Keratinocyte (primary cell): ENCODE results near the gene LEP. TPM values are rescaled to one million over a fixed set of nuclear protein-coding genes. Genes with fewer than 3 reads are reported as not detected.

Experiments used
- DNase-seq: peaks from one replicate; pipeline ENCODE4 v3.0.0-alpha.2; 2011; ENCODE audit warnings: low read depth, missing footprints, low spot score
- FAIRE-seq: peaks from 2 replicates; lab custom pipeline; 2011; peaks lifted over from hg19 to GRCh38; lab: Jason Lieb, UNC
- H2AFZ ChIP-seq: 2 replicates; pipeline ENCODE4 v1.6.0; 2012; ENCODE audit warnings: low read length, control low read depth, inconsistent platforms; ENCODE audit not compliant: control insufficient read depth
- H3K27ac ChIP-seq: 2 replicates; pipeline ENCODE4 v1.5.1; 2011; ENCODE audit warnings: low read length; ENCODE audit not compliant: control insufficient read depth, insufficient read depth
- H3K27me3 ChIP-seq: 3 replicates; pipeline ENCODE4 v1.6.0; 2011; ENCODE audit warnings: low read length; ENCODE audit not compliant: control insufficient read depth, insufficient read depth; ENCODE audit errors: extremely low read depth
- H3K36me3 ChIP-seq, 2 experiments: 2 replicates in 1 of 2; 3 replicates in 1 of 2; pipeline ENCODE4 v1.5.1; 2011; ENCODE audit warnings: low read length in 2 of 2, mild to moderate bottlenecking in 1 of 2; ENCODE audit not compliant: control insufficient read depth in 2 of 2, insufficient read depth in 2 of 2; ENCODE audit errors: extremely low read depth in 1 of 2
- H3K4me1 ChIP-seq: 3 replicates; pipeline ENCODE4 v1.5.1; 2011; ENCODE audit warnings: low read length; ENCODE audit not compliant: control insufficient read depth, insufficient read depth; ENCODE audit errors: extremely low read depth
- H3K4me2 ChIP-seq: 3 replicates; pipeline ENCODE4 v1.6.0; 2011; ENCODE audit warnings: low read depth, low read length; ENCODE audit not compliant: control insufficient read depth, insufficient read depth; ENCODE audit errors: extremely low read depth
- H3K4me3 ChIP-seq, 3 experiments: fragments of 200-600 bp in 1 of 3; sonication (generic) in 1 of 3; 2 replicates in 2 of 3; 3 replicates in 1 of 3; pipeline ENCODE4 v1.5.1; 2011 to 2016; ENCODE audit warnings: low read length in 3 of 3, mild to moderate bottlenecking in 3 of 3, control low read depth in 2 of 3, inconsistent platforms in 1 of 3, low read depth in 1 of 3, mixed read lengths in 1 of 3, mixed run types in 1 of 3, moderate library complexity in 1 of 3; ENCODE audit not compliant: control insufficient read depth in 2 of 3, insufficient read depth in 2 of 3; ENCODE audit errors: extremely low read depth in 1 of 3
- H3K79me2 ChIP-seq: 2 replicates; pipeline ENCODE4 v1.6.0; 2012; ENCODE audit warnings: low read length; ENCODE audit not compliant: control insufficient read depth, insufficient read depth
- H3K9ac ChIP-seq: 3 replicates; pipeline ENCODE4 v1.6.0; 2011; ENCODE audit warnings: low read length; ENCODE audit not compliant: control insufficient read depth, insufficient read depth; ENCODE audit errors: extremely low read depth
- H3K9me1 ChIP-seq: 3 replicates; pipeline ENCODE4 v1.6.0; 2011; ENCODE audit warnings: low read length; ENCODE audit not compliant: control insufficient read depth, insufficient read depth; ENCODE audit errors: extremely low read depth
- H3K9me3 ChIP-seq: 2 replicates; pipeline ENCODE4 v1.5.1; 2012; ENCODE audit warnings: low read depth, low read length; ENCODE audit not compliant: control insufficient read depth
- H4K20me1 ChIP-seq: 3 replicates; pipeline ENCODE4 v1.6.0; 2011; ENCODE audit warnings: low read length; ENCODE audit not compliant: control insufficient read depth, insufficient read depth; ENCODE audit errors: extremely low read depth
- EZH2 ChIP-seq: IDR thresholded peaks from one replicate; pipeline ENCODE4 v1.6.1; 2012; ENCODE audit warnings: inconsistent platforms, mild to moderate bottlenecking, low read length, moderate library complexity
- dilution Hi-C: fragments of 300-500 bp; cut with MboI; formaldehyde crosslinking; loops from one replicate; pipeline ENCODE4 v1.7.0; 2020; ENCODE audit warnings: low sequenced_read_pairs; ENCODE audit not compliant: extremely low pct_ligation_motif_present
- polyA minus RNA-seq, 3 experiments: library from RNA; depleted of rRNA, polyadenylated mRNA; stranded (reverse); fragments of >200 nt; gene quantifications; 1 replicate in 1 of 3; 2 replicates in 1 of 3; 3 replicates in 1 of 3; pipeline ENCODE4 v1.2.3, GENCODE V29; 2011
- polyA plus RNA-seq, 5 experiments: library from polyadenylated mRNA; depleted of rRNA in 3 of 5; stranded (reverse) in 3 of 5; stranded (forward) in 1 of 5; unstranded in 1 of 5; fragments of >200 nt; gene quantifications; 1 replicate in 1 of 5; 2 replicates in 3 of 5; 3 replicates in 1 of 5; pipeline versions ENCODE4 v1.2.1 to v1.2.3, GENCODE V29; 2011 to 2012; ENCODE audit warnings: missing spikeins in 2 of 5, low read depth in 1 of 5, low replicate concordance in 1 of 5
- TF ChIP-seq, protein P1 (sequence below), 3 experiments: IDR thresholded peaks in 1 of 3; conservative IDR thresholded peaks in 1 of 3; optimal IDR thresholded peaks in 1 of 3; 2 replicates in 2 of 3; 3 replicates in 1 of 3; pipeline versions ENCODE3 to v1.5.1; 2011; ENCODE audit warnings: low read length in 3 of 3, mild to moderate bottlenecking in 3 of 3, moderate library complexity in 2 of 3, control low read depth in 1 of 3, inconsistent platforms in 1 of 3; ENCODE audit not compliant: insufficient read depth in 2 of 3; ENCODE audit errors: extremely low read depth in 1 of 3

The LEP gene
- polyA plus RNA-seq: 0.10 to 0.50 TPM in 2 of 3 replicates, not detected in the other
- polyA plus RNA-seq (2011; ENCODE audit: low read depth): not detected
- 0.01 and 0.04 TPM in 2 replicates for polyA plus RNA-seq (2011; cell fraction: cytosol; rRNA removed)
- polyA plus RNA-seq (2011; cell fraction: nucleus; rRNA removed): 0.03 TPM in 1 of 2 replicates, not detected in the other
- polyA plus RNA-seq (2012; ENCODE audit: low replicate concordance): 0.04 TPM in 1 of 2 replicates, not detected in the other
- 0.06 to 0.23 TPM in 2 of 3 replicates, not detected in the other for polyA minus RNA-seq
- polyA minus RNA-seq (2011; cell fraction: cytosol; rRNA and poly(A)+ RNA removed): not detected
- polyA minus RNA-seq (2011; cell fraction: nucleus; rRNA and poly(A)+ RNA removed): not detected in 2 replicates

DNA sequence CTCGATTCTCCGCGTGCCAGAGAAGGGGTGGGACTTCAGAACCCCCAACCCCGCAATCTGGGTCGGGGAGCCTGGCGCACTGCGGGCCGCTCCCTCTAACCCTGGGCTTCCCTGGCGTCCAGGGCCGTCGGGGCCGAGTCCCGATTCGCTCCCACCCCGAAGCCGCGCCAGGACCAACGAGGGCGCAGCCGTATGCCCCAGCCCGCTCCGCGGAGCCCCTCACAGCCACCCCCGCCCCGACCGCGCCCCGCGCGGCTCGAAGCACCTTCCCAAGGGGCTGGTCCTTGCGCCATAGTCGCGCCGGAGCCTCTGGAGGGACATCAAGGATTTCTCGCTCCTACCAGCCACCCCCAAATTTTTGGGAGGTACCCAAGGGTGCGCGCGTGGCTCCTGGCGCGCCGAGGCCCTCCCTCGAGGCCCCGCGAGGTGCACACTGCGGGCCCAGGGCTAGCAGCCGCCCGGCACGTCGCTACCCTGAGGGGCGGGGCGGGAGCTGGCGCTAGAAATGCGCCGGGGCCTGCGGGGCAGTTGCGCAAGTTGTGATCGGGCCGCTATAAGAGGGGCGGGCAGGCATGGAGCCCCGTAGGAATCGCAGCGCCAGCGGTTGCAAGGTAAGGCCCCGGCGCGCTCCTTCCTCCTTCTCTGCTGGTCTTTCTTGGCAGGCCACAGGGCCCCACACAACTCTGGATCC is at the start of gene LEP:
Gene LEP (plus strand): TSS at position 583 of the 691 bp plus-strand sequence. CDS start 10,741 bp downstream, outside the sequence.
- H3K4me1 ChIP-seq: peaks cover 18% of the 10 kb centered on the region
- H2AFZ ChIP-seq: no peak within 1 kb of the TSS
- H4K20me1 ChIP-seq: no peaks in the 10 kb centered on the region
- no peaks in the 10 kb centered on the region for H3K9me1 ChIP-seq
- peaks cover 21% of the 10 kb centered on the region for H3K27me3 ChIP-seq
- H3K27ac ChIP-seq: no peak within 1 kb of the TSS
- no peak within 1 kb of the TSS for H3K4me2 ChIP-seq
- no peak within 1 kb of the TSS for H3K9ac ChIP-seq
- no peaks in the 10 kb centered on the region for H3K79me2 ChIP-seq
- dilution Hi-C loops: no loop called here
- no peaks in the 10 kb centered on the region for H3K36me3 ChIP-seq
- no peak for TF ChIP-seq EZH2
- TF ChIP-seq, protein P1, sequence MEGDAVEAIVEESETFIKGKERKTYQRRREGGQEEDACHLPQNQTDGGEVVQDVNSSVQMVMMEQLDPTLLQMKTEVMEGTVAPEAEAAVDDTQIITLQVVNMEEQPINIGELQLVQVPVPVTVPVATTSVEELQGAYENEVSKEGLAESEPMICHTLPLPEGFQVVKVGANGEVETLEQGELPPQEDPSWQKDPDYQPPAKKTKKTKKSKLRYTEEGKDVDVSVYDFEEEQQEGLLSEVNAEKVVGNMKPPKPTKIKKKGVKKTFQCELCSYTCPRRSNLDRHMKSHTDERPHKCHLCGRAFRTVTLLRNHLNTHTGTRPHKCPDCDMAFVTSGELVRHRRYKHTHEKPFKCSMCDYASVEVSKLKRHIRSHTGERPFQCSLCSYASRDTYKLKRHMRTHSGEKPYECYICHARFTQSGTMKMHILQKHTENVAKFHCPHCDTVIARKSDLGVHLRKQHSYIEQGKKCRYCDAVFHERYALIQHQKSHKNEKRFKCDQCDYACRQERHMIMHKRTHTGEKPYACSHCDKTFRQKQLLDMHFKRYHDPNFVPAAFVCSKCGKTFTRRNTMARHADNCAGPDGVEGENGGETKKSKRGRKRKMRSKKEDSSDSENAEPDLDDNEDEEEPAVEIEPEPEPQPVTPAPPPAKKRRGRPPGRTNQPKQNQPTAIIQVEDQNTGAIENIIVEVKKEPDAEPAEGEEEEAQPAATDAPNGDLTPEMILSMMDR (optimal IDR thresholded peaks at IDR 0.05 in 1 of 3, IDR thresholded peaks at IDR 0.05 in 1 of 3, conservative IDR thresholded peaks at IDR 0.05 in 1 of 3; ENCODE audit: extremely low read depth in 1 of 3, insufficient read depth in 2 of 3, low read length in 3 of 3): no peak
- no peak for DNase-seq
- FAIRE-seq: no peak
- peaks cover 2% of the 10 kb centered on the region for H3K9me3 ChIP-seq
- H3K4me3 ChIP-seq: no peak within 1 kb of the TSS

DNA sequence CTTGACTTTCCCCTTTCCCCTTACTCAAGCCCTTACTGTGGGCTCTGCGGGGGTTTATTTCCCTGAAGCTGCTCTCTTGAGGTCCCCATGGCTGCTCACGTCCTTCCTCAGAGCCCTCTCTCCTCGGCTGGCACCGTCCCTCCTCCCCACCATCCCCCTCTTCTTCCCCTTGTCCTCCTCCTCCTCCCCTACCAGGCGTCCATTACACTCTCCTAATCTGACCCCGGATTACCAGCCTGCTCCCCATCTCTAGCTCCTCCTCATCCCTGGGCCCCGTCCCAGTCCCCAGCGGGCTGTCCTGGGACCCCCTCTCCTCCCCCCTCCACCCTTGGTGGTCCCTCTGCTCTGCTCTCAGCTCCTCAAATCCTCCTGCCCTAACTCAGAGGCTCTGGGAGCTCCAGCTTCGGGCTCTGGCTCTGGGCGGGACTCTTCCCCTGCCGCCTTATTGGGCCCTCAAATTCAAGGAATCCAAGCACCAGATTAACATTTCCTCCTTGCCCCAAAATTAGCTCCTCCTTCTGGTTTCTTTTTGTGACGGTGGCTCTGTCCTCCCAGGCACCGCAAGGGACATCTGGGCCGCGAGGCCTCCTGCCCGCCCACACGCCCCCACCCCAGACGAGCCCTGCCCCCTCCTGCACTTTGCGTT is 48.5 kb upstream of the LEP start:
- H3K9me1 ChIP-seq: no peaks in the 10 kb centered on the region
- dilution Hi-C loops: no loop called here
- H3K79me2 ChIP-seq: no peaks in the 10 kb centered on the region
- H3K9me3 ChIP-seq: peaks cover 3% of the 10 kb centered on the region
- no peaks in the 10 kb centered on the region for H3K4me1 ChIP-seq
- H3K36me3 ChIP-seq: no peaks in the 10 kb centered on the region
- no peak for TF ChIP-seq EZH2
- TF ChIP-seq, protein P1 (optimal IDR thresholded peaks at IDR 0.05 in 1 of 3, IDR thresholded peaks at IDR 0.05 in 1 of 3, conservative IDR thresholded peaks at IDR 0.05 in 1 of 3; ENCODE audit: extremely low read depth in 1 of 3, insufficient read depth in 2 of 3, low read length in 3 of 3): no peak
- no peak overlapping the region for H3K4me2 ChIP-seq
- H3K9ac ChIP-seq: no peak overlapping the region
- H4K20me1 ChIP-seq: no peaks in the 10 kb centered on the region
- no peak overlapping the region for H3K4me3 ChIP-seq
- FAIRE-seq (no peak), DNase-seq (no peak)
- no peak overlapping the region for H3K27ac ChIP-seq
- peaks cover 33% of the 10 kb centered on the region for H3K27me3 ChIP-seq
- H2AFZ ChIP-seq: no peak overlapping the region
